Ovary (tissue), 3 donors: ENCODE measurements around the gene SYNPO2.

Experiments used
- CTCF ChIP-seq, 3 donors: fragments of 450-650 bp in 2 of 3; fragments of 200-600 bp in 1 of 3; IDR thresholded peaks; one replicate each; pipeline versions ENCODE4 v1.5.1 to v1.8.0; 2016 to 2022; ENCODE audit warnings: antibody characterized with exemption in 3 of 3, mild to moderate bottlenecking in 1 of 3
- POLR2A ChIP-seq: fragments of 450-650 bp; IDR thresholded peaks from one replicate; pipeline ENCODE4 v1.6.1; 2017; ENCODE audit warnings: antibody characterized with exemption, mild to moderate bottlenecking, moderate library complexity
- donor health status: DM: no; HTN: no; CAD: no.

DNA sequence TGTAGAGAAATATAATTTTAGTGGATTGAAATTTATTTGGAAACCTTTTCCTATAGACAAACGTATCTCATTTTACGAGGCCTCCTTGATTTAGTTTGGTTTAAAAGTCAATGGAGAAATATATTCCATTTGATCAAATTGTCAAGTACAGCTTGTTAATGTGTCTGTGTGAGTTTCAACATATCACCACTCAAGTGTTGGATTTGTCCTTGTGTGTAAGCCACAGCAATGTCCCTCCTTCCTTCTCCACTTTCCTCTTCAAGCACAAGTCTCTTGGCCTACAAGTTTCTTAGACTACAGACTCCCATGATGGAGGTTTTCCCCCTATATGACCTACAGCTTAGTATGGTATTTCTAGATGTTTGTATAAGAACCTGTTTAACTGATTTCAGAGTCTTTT lies 104.7 kb downstream of the SYNPO2 start:
- TF ChIP-seq CTCF (IDR thresholded peaks at IDR 0.05) (no peak), POLR2A (no peak)
